T-helper 1 cell treated with Interleukin-12 subunit alpha and Interleukin-12 subunit beta and Interleukin-4 antibody, amounts not matched to agents 30 ng/mL and 1 ng/mL, for 36 hours (primary cell): ENCODE results near the gene C1orf105. TPM values are rescaled to one million over a fixed set of nuclear protein-coding genes. Genes with fewer than 3 reads are reported as not detected.

Experiments
- intact Hi-C: fragments of 100-400 bp; cut with micrococcal nuclease; formaldehyde crosslinking; loops from one replicate; pipeline ENCODE4 v1.15.1; 2024
- total RNA-seq: library from RNA; stranded (reverse); gene quantifications from 2 replicates; pipeline ENCODE4 v1.2.3, GENCODE V29; 2022

The C1orf105 gene
- total RNA-seq, 1 donor from 2014 or later: not detected

DNA sequence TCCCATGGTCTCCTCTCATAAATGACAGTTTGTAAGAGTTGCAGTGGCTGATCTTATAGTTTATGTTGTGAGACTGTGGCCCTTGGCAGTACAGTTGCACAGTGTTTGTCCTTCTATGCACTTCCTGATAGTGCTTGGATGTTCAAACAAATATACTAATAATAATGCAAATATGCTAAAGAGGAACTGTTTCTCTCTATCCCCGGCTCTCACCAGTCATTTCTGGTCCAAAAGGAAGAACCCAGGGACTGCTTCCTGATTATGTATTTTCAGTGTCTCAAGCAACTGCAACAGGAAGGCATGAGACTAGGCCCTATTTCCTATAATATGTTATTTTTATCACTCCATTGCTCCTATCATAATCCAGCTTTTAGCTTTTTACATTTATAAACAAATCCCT lies 95.4 kb downstream of the C1orf105 start:
- intact Hi-C loops: no loop called here

GRCh38 chr1:172517081-172517480 lies 96.6 kb downstream of the C1orf105 start:
- intact Hi-C loops: no loop called here

GRCh38 chr1:172517545-172517944 lies 97.1 kb downstream of the C1orf105 start:
- intact Hi-C loops: no loop called here

Other genes starting within 250 kb of the C1orf105 start
- gene PIGC, start 23.4 kb downstream of the C1orf105 start, total RNA-seq: 23.5 and 24.7 TPM in 2 replicates
- 48.1 and 49.5 TPM in 2 replicates for gene SUCO, start 112.5 kb downstream of the C1orf105 start, total RNA-seq
- gene FASLG, start 238.4 kb downstream of the C1orf105 start, total RNA-seq: 12.4 and 12.7 TPM in 2 replicates